DND-41 (cell line): ENCODE measurements around the gene TFAP2E.

Experiments used
- ATAC-seq: fragments of 200-7000 bp; cut with Tn5 transposase; 3 replicates; pipeline ENCODE4 v1.9.1; 2021; ENCODE audit warnings: low read depth; ENCODE audit not compliant: insufficient read depth
- DNase-seq: peaks from one replicate; pipeline ENCODE4 v3.0.0-alpha.2; 2020
- H2AFZ ChIP-seq: 2 replicates; pipeline ENCODE4 v1.6.0; 2012; ENCODE audit warnings: low read depth, low read length
- H3K27ac ChIP-seq: 2 replicates; pipeline ENCODE4 v1.5.1; 2012; ENCODE audit warnings: low read length, inconsistent platforms
- H3K27me3 ChIP-seq: fragments of 200-600 bp; sonication (generic); 2 replicates; pipeline ENCODE4 v1.6.0; 2012; ENCODE audit warnings: low read length, mild to moderate bottlenecking, inconsistent platforms; ENCODE audit not compliant: insufficient read depth, poor library complexity
- H3K36me3 ChIP-seq: 2 replicates; pipeline ENCODE4 v1.5.1; 2012; ENCODE audit warnings: low read length, inconsistent platforms; ENCODE audit not compliant: insufficient read depth
- H3K4me1 ChIP-seq: 2 replicates; pipeline ENCODE4 v1.5.1; 2012; ENCODE audit warnings: mild to moderate bottlenecking, low read length; ENCODE audit not compliant: insufficient read depth
- H3K4me2 ChIP-seq: 2 replicates; pipeline ENCODE4 v1.6.0; 2012; ENCODE audit warnings: mild to moderate bottlenecking, moderate library complexity, low read length, inconsistent platforms; ENCODE audit not compliant: insufficient read depth
- H3K4me3 ChIP-seq, 2 experiments: fragments of 200-600 bp in 1 of 2; shearing (Covaris generic) in 1 of 2; 2 replicates each; pipeline ENCODE4 v1.5.1; 2012 to 2016; ENCODE audit warnings: inconsistent platforms in 2 of 2, low read length in 2 of 2, mild to moderate bottlenecking in 2 of 2, low read depth in 1 of 2, moderate library complexity in 1 of 2
- H3K79me2 ChIP-seq: 2 replicates; pipeline ENCODE4 v1.6.0; 2012; ENCODE audit warnings: low read length, inconsistent platforms; ENCODE audit not compliant: insufficient read depth
- H3K9ac ChIP-seq: 2 replicates; pipeline ENCODE4 v1.6.0; 2012; ENCODE audit warnings: low read depth, mild to moderate bottlenecking, inconsistent platforms, low read length, moderate library complexity
- H3K9me3 ChIP-seq: 2 replicates; pipeline ENCODE4 v1.5.1; 2012; ENCODE audit warnings: low read length, moderate library complexity, mild to moderate bottlenecking, inconsistent platforms; ENCODE audit not compliant: insufficient read depth, severe bottlenecking
- H4K20me1 ChIP-seq: 2 replicates; pipeline ENCODE4 v1.6.0; 2012; ENCODE audit warnings: low read length; ENCODE audit not compliant: insufficient read depth
- EZH2 ChIP-seq: IDR thresholded peaks from 3 replicates; pipeline ENCODE4 v1.6.1; 2012; ENCODE audit warnings: borderline replicate concordance, low read depth, mild to moderate bottlenecking, moderate library complexity, low read length, inconsistent platforms; ENCODE audit not compliant: severe bottlenecking
- TF ChIP-seq, protein P1 (sequence below): IDR thresholded peaks from 2 replicates; pipeline ENCODE4 v1.5.1; 2012; ENCODE audit warnings: borderline replicate concordance, low read length, moderate library complexity, mild to moderate bottlenecking; ENCODE audit not compliant: poor library complexity, severe bottlenecking; ENCODE audit errors: extremely low read depth

The TFAP2E gene

DNA sequence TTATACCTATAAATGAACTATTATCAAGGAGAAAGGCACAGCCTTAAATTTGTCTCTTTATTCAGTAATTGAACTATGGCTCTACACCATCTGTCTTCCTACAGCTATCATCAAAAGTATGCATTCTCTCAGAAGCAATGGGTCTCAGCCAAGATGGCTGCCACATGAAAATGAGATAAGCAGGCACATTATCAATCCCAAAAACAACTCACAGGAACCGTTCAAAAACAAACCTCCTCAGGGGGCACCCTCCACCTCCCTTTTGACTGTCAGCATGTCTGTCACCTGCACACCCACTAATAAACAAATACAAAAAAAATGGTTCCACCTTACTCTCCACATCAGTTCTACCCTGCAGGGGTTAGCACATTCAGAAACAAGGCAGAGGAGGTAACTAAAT lies 39.5 kb upstream of the TFAP2E start:
- ATAC-seq (no peak), DNase-seq (no peak)
- Histone ChIP-seq H4K20me1 (no peaks in the 10 kb centered on the region), H3K36me3 (peaks cover 28% of the 10 kb centered on the region), H2AFZ (no peak overlapping the region), H3K4me3 (no peak overlapping the region), H3K4me1 (no peaks in the 10 kb centered on the region), H3K4me2 (no peak overlapping the region), H3K9me3 (peaks cover 16% of the 10 kb centered on the region), H3K79me2 (peaks cover 24% of the 10 kb centered on the region), H3K27ac (no peak overlapping the region), H3K27me3 (no peaks in the 10 kb centered on the region), H3K9ac (no peak overlapping the region)
- TF ChIP-seq EZH2: no peak
- TF ChIP-seq, protein P1, sequence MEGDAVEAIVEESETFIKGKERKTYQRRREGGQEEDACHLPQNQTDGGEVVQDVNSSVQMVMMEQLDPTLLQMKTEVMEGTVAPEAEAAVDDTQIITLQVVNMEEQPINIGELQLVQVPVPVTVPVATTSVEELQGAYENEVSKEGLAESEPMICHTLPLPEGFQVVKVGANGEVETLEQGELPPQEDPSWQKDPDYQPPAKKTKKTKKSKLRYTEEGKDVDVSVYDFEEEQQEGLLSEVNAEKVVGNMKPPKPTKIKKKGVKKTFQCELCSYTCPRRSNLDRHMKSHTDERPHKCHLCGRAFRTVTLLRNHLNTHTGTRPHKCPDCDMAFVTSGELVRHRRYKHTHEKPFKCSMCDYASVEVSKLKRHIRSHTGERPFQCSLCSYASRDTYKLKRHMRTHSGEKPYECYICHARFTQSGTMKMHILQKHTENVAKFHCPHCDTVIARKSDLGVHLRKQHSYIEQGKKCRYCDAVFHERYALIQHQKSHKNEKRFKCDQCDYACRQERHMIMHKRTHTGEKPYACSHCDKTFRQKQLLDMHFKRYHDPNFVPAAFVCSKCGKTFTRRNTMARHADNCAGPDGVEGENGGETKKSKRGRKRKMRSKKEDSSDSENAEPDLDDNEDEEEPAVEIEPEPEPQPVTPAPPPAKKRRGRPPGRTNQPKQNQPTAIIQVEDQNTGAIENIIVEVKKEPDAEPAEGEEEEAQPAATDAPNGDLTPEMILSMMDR: no peak

DNA sequence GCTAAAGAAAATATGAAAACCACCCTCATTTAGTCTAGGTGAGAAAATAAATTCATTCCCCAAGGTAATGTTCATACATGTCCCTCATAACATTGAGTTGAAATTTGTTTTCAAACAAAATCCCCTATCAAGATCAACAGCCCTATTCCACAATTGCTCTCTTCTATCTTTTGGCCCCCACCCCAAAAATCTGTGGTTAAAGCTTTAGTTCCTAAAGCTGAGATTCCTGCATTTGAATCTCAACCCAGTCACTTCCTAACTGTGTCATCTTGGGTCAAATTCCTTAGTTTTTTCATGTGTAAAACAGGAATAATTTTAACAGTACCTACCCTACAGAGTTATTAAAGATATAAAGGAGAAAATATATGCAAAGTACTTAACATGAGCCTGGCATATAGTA lies 37.9 kb upstream of the TFAP2E start:
- Histone ChIP-seq H3K4me1 (no peaks in the 10 kb centered on the region), H3K79me2 (peaks cover 24% of the 10 kb centered on the region)
- TF ChIP-seq, protein P1: no peak
- TF ChIP-seq EZH2: no peak

DNA sequence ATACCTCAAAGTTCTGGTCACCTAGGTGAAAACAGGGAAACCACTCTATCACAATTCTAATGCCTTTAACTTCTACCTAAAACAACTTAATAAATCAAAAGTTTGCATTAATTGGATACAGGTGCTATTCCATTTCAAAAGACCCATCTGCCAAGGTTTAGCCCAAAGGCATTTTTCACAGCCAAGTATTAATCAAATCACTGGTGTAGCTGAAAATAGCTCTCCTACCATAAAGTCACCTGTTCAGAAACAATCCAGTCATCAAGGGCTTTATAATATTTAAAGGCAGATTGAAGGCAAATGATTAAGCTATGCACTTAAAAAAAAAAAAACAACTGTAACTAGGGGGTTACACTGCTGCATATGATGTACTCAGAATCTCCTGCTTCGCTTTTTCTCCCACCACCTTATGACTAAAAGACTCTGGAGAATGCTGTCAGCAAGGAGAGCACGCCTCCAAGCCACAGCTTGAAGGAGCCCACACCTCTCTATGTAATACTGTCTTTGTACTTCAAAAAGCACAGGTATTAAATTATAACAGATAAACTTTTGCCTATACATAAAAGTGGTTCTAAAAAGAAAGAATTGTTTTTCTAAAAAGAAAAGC lies 36.5 kb upstream of the TFAP2E start:
- Histone ChIP-seq H3K9ac (no peak overlapping the region), H3K27ac (no peak overlapping the region), H3K9me3 (peaks cover under 1% of the 10 kb centered on the region), H3K27me3 (no peaks in the 10 kb centered on the region), H3K4me1 (no peaks in the 10 kb centered on the region), H3K79me2 (peaks cover 26% of the 10 kb centered on the region), H3K4me2 (no peak overlapping the region), H4K20me1 (peaks cover 6% of the 10 kb centered on the region; the same call in 1 of the 2 replicates), H3K36me3 (peaks cover 23% of the 10 kb centered on the region; the same call in 1 of the 2 replicates), H3K4me3 (no peak overlapping the region), H2AFZ (no peak overlapping the region)
- DNase-seq (no peak), ATAC-seq (no peak)
- TF ChIP-seq, protein P1: no peak
- TF ChIP-seq EZH2: no peak

More for the DNA sequence above, 37.9 kb upstream of the TFAP2E start:
- H3K9ac ChIP-seq: no peak overlapping the region
- H3K4me3 ChIP-seq: no peak overlapping the region
- ATAC-seq (no peak), DNase-seq (no peak)
- H4K20me1 ChIP-seq: no peaks in the 10 kb centered on the region
- H3K27ac ChIP-seq: no peak overlapping the region
- no peaks in the 10 kb centered on the region for H3K27me3 ChIP-seq
- no peak overlapping the region for H3K4me2 ChIP-seq
- H3K9me3 ChIP-seq: peaks cover 13% of the 10 kb centered on the region
- H3K36me3 ChIP-seq: peaks cover 29% of the 10 kb centered on the region
- H2AFZ ChIP-seq: no peak overlapping the region
